Activated T-cell treated with anti-CD3 and anti-CD28 coated beads for 24 hours (primary cell): ENCODE measurements around the gene MEIS2.

ENCODE experiments used
- DNase-seq: peaks from one replicate; pipeline ENCODE4 v3.0.0-alpha.2; 2020; ENCODE audit warnings: low read depth

The MEIS2 gene

DNA sequence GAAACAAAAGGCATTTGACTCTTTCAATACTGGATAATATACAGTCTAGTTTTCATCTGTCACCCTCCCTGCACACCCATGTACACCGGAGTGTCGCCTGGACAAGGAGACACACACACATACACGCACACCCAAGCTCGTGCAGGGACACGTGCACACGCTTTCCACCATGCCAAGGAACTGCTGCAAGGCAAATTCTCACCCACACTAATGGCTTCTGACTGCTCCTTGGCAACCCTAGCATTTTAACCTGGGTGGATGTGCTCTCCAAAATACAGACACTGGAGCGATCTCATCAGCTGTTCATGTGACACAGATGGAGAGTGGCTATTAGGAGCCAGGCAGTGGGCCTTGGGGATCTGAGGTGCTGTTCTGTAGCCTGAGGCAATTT is 61.6 kb downstream of the MEIS2 start:
- no peak for DNase-seq

DNA sequence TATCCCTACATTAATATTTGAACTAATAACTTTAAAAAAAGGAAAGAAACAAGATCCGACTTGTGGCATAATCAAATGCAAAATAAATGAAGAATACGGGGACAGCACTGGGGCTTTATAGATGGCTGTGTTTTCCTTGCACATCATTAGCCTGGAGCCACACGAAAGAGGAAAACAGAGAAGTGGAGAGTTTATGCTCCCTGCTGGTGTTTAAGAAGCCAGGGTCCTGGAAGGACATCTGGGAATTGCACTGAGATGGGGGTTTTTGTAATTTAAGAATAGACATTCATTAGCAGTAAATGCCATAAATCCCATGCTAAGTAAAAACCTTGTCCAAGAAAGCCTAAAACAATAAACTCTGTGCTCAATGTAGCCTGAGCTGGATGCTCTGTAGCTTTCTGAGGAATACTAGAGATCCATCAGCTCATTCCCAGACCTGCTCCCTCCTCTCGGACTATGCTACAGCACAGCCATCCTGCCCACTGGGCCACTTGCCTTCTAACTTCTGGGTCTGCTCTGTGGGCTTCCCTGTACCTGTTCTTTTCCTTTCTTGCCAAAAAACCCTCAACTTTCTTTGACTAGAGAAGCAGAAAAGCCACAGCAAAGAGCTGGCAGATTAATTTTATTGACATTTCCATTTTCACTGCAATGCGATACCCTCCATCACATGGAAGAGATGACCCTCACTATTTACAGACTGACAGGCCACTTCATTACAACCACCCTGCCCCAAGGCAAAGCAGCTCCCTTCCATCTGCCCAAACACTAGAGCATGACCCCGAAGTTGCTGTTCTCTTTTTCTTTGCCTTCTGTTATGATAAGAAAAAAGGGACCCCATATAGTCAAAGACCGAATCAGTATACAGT is 62.3 kb downstream of the MEIS2 start:
- DNase-seq, result no peak

DNA sequence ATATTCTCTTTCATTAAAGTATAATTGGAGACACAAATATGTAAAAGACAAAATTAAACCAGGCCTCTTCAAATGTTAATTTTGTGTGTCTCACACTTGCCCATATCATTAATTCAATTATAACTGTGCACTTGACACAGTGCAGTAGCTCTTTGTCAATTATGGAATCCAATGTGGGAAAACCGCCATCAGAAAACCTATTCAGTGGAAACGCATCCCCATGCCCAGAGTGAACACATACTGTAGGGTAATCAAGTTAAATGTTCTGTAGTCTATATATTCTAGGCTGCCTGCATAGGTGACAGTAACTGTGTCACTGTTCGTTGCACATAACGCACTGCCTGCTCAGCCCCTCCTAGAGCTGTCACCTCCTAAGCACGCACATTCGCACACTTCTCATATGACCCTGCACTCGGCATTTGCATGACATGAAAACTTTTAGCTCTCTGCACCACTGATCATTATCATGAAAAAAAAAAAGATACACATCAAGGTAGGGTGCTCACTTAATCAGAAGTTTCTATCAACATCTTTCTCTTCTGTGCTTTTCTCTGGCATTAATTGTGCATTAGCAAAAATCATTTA is 63.2 kb downstream of the MEIS2 start:
- DNase-seq, result no peak

GRCh38 chr15:37034835-37035748 is 65.3 kb downstream of the MEIS2 start:
- DNase-seq, result no peak

DNA sequence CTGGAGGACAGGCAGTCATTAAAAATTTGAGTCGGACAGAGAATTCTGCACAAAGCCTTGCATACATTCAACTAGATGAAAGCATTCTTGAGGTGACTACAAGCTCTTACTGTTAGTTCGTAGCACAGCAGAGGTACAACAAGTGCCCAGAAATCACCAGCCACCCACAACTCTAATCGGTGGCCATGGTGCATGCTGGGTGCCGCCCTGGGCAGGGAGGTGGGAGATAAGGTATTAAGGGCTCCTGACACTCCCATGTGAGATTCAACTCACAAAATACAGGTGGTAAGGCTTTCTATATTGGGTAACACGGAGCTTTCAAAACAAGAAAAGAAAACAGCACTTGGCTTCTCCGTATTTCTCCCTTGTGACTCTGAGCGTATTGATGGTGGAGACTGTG is 66.0 kb downstream of the MEIS2 start:
- DNase-seq, result no peak

- DNase-seq, result no peak
Observed at GRCh38 chr15:37032091-37032775, 68.1 kb downstream of the MEIS2 start.

- no peak for DNase-seq
Observed at GRCh38 chr15:37031198-37031597, 69.2 kb downstream of the MEIS2 start.

DNA sequence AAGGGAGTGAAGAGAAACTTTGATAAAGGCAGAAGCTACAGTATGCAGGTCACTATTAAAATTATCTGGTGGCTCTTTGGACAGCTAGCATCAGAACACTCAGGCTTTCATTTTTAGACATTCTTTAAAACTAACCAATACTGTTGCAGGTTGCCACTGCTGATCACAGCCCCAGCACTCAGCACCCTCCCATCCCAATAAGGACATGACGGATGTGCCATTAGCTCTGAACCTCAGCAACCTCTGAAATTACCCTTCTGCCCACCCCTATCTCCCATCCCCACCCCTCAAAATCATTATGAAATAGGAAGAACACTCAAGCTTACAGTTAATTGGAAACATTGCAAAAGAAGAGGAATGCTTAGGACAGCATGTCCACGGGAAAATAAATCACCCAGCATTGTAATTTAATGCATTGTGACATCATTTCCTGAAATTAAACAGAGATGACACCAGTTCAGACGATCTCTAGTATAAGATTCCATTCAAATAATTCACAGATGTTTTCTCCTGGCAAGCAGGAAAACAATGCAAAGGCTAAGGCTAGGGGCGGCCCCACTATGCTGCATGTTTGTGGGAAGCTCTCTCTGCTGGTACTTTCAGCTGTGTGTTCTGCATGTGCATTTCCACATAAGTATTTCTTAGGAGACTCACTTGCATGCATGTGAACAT is 71.6 kb downstream of the MEIS2 start:
- no peak for DNase-seq

GRCh38 chr15:37020852-37021251 is 79.5 kb downstream of the MEIS2 start:
- no peak for DNase-seq

- DNase-seq, result no peak
Observed at GRCh38 chr15:37019479-37020433, 80.6 kb downstream of the MEIS2 start.

DNA sequence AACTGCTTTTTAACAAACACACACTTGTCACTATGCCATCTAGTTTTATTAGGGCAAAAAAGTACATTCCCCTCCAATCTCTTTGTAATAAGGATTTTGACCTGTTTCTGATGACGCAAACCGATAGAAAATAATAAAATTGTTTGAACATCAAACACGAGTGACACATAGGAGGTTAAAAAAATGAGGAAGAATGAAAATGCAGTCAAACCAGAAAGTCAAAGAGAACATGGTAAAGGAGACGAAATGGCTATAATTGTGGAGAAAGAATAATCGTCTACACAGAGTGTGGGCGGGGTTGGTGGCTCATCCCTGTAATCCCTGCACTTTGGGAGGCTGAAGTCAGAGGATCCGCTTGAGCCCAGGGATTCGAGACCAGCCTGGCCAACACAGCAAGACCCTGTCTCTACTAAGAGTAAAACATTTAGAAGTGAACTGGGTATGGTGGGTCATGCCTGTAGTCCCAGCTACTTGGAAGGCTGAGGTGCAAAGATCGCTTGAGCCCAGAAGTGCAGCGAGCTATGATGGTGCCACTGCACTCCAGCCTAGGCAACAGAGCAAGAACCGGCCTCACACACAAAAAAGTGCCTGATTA is 83.2 kb downstream of the MEIS2 start:
- DNase-seq, result no peak

DNA sequence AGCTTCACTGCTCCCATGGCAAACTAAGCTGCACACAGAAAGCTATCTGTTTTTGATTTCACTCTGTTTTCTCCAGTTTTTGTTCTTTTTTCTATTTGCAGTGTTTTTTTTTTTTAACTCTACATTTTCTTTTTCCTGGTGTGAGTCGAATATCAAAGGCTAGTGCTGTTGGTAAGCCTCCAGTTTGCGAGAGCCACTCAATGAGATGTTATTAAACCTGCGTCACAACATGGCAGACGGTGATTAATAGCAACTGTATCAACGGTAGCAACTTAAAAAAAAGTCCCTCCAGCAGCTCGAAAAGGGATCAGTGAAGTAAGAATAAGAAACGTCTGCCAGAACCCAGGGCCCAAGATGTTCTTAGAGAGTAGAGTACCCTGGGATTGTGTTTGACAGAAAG is 84.1 kb downstream of the MEIS2 start:
- no peak for DNase-seq

- no peak for DNase-seq
Observed at GRCh38 chr15:37015451-37015850, 84.9 kb downstream of the MEIS2 start.

GRCh38 chr15:37015035-37015434 is 85.3 kb downstream of the MEIS2 start:
- no peak for DNase-seq

GRCh38 chr15:37014566-37014965 is 85.8 kb downstream of the MEIS2 start:
- DNase-seq, result no peak

DNA sequence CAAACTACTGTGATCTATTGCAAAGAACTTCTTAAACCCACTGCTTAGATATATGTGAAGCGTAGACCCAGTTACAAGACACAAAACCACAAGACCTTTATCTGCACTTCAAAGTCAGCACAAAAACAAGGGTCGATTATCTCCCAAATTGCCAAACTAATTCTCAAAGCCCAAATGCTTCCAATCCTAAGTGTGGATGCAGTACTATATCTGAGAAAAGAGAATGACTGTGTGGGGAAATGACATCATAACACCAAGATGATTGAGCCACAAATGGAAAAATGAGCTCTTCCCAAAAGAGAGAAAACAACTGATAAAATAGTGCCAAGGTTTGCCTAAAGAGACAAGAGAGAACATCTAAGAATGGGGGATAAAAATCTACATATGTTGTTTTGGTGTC is 86.2 kb downstream of the MEIS2 start:
- DNase-seq, result no peak

GRCh38 chr15:37010595-37010994 is 89.8 kb downstream of the MEIS2 start:
- DNase-seq, result no peak

GRCh38 chr15:37009288-37009687 is 91.1 kb downstream of the MEIS2 start:
- no peak for DNase-seq

DNA sequence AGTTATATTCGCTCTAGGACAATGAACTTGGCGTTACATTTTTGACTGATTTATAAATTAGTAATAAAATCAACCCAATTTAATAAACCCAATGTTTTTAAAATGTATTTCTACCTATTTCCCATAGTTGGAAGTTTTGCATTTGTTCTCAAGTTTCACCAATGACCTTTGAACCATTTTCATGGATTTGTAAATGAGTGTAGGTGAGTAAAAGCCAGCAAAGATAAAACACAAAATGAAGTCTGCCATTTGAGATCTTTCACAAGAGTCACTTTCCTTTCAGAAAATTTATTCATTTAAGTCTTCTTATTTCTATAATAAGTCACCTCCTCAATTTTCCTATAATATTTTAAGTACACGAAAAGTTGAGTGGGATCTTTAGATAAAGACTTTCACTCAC is 92.1 kb downstream of the MEIS2 start:
- no peak for DNase-seq

GRCh38 chr15:37007301-37007700 is 93.0 kb downstream of the MEIS2 start:
- no peak for DNase-seq
